Trophoblast cell (in vitro differentiated cells and primary cell): Measurements from ENCODE around the gene TMEM80.

Experiments used
- DNase-seq, 2 donors: peaks; one replicate each; pipeline ENCODE4 v3.0.0-alpha.2; 2016
- H2AFZ ChIP-seq: 2 replicates; pipeline ENCODE4 v1.6.1; 2013; ENCODE audit warnings: low read length, moderate library complexity, mild to moderate bottlenecking; ENCODE audit not compliant: insufficient read depth, poor library complexity
- H2AK5ac ChIP-seq: 2 replicates; pipeline ENCODE4 v1.6.1; 2013; ENCODE audit warnings: mild to moderate bottlenecking, low read length
- H2BK120ac ChIP-seq: 2 replicates; pipeline ENCODE4 v1.6.1; 2013; ENCODE audit warnings: low read length, mild to moderate bottlenecking, moderate library complexity; ENCODE audit not compliant: insufficient read depth, poor library complexity
- H2BK12ac ChIP-seq: 2 replicates; pipeline ENCODE4 v1.6.1; 2013; ENCODE audit warnings: mild to moderate bottlenecking, low read length, moderate library complexity
- H2BK5ac ChIP-seq: 2 replicates; pipeline ENCODE4 v1.6.1; 2013; ENCODE audit warnings: low read length, low read depth, moderate library complexity, mild to moderate bottlenecking; ENCODE audit not compliant: poor library complexity
- H3K14ac ChIP-seq: 2 replicates; pipeline ENCODE4 v1.6.1; 2013; ENCODE audit warnings: mild to moderate bottlenecking, low read length
- H3K18ac ChIP-seq: 2 replicates; pipeline ENCODE4 v1.6.1; 2013; ENCODE audit warnings: mild to moderate bottlenecking, low read length
- H3K23ac ChIP-seq: 2 replicates; pipeline ENCODE4 v1.6.1; 2013; ENCODE audit warnings: low read length
- H3K27ac ChIP-seq: 2 replicates; pipeline ENCODE4 v1.5.1; 2013; ENCODE audit warnings: low read depth, mild to moderate bottlenecking, inconsistent platforms, low read length, moderate library complexity
- H3K27me3 ChIP-seq: 2 replicates; pipeline ENCODE4 v1.6.1; 2013; ENCODE audit warnings: inconsistent platforms, mild to moderate bottlenecking, low read length, moderate library complexity; ENCODE audit not compliant: insufficient read depth
- H3K36me3 ChIP-seq, 2 experiments: 1 replicate in 1 of 2; 2 replicates in 1 of 2; pipeline ENCODE4 v1.6.1; 2013; ENCODE audit warnings: low read length in 2 of 2, mild to moderate bottlenecking in 2 of 2, moderate library complexity in 1 of 2; ENCODE audit not compliant: insufficient read depth in 2 of 2, control insufficient read depth in 1 of 2
- H3K4ac ChIP-seq: 2 replicates; pipeline ENCODE4 v1.6.1; 2013; ENCODE audit warnings: low read depth, mild to moderate bottlenecking, low read length, moderate library complexity
- H3K4me1 ChIP-seq, 2 experiments: 1 replicate in 1 of 2; 2 replicates in 1 of 2; pipeline ENCODE4 v1.6.1; 2013; ENCODE audit warnings: low read length in 2 of 2, mild to moderate bottlenecking in 2 of 2, moderate library complexity in 1 of 2; ENCODE audit not compliant: insufficient read depth in 2 of 2, control insufficient read depth in 1 of 2
- H3K4me2 ChIP-seq: 2 replicates; pipeline ENCODE4 v1.6.1; 2013; ENCODE audit warnings: inconsistent platforms, mild to moderate bottlenecking, low read length, moderate library complexity
- H3K4me3 ChIP-seq: 2 replicates; pipeline ENCODE4 v1.5.1; 2013; ENCODE audit warnings: mild to moderate bottlenecking, low read depth, low read length, inconsistent platforms
- H3K79me1 ChIP-seq: one replicate; pipeline ENCODE4 v1.6.1; 2013; ENCODE audit warnings: low read length
- H3K79me2 ChIP-seq: 2 replicates; pipeline ENCODE4 v1.6.1; 2013; ENCODE audit warnings: low read length, mild to moderate bottlenecking; ENCODE audit not compliant: control insufficient read depth, insufficient read depth, poor library complexity
- H3K9ac ChIP-seq: 2 replicates; pipeline ENCODE4 v1.6.1; 2013; ENCODE audit warnings: mild to moderate bottlenecking, low read length
- H3K9me3 ChIP-seq: 2 replicates; pipeline ENCODE4 v1.6.1; 2013; ENCODE audit warnings: low read depth, mild to moderate bottlenecking, control low read depth, inconsistent platforms, low read length; ENCODE audit not compliant: insufficient read depth
- H4K12ac ChIP-seq: 2 replicates; pipeline ENCODE4 v1.6.1; 2013; ENCODE audit warnings: low read depth, mild to moderate bottlenecking, low read length, moderate library complexity
- H4K8ac ChIP-seq: 2 replicates; pipeline ENCODE4 v1.6.1; 2013; ENCODE audit warnings: low read depth, mild to moderate bottlenecking, low read length, moderate library complexity
- H4K91ac ChIP-seq: one replicate; pipeline ENCODE4 v1.6.1; 2013; ENCODE audit warnings: low read depth, mild to moderate bottlenecking, low read length, moderate library complexity
- WGBS: extraction: QIAGEN DNeasy Blood & Tissue Kit; methylation state at CpG from one replicate; pipeline ENCODE4 v1.1.7; 2013; ENCODE audit warnings: missing lambda C conversion rate; ENCODE audit not compliant: insufficient read length, insufficient coverage; ENCODE audit errors: extremely low coverage; 5-methylcytosine and 5-hydroxymethylcytosine counted together

Gene TMEM80

GRCh38 chr11:679271-680207 lies 16.1 kb upstream of the TMEM80 start:
- no peaks in the 10 kb centered on the region for H3K79me2 ChIP-seq
- no peak overlapping the region for H2AK5ac ChIP-seq
- DNase-seq = no peak
- H3K23ac ChIP-seq = no peak overlapping the region
- H3K4ac ChIP-seq = no peak overlapping the region
- no peak overlapping the region for H2BK120ac ChIP-seq
- no peak overlapping the region for H2BK5ac ChIP-seq
- H2BK12ac ChIP-seq = no peak overlapping the region
- no peaks in the 10 kb centered on the region for H3K4me1 ChIP-seq
- peaks cover 50% of the 10 kb centered on the region in 2 experiments for H3K36me3 ChIP-seq
- no peak overlapping the region for H4K91ac ChIP-seq
- H3K79me1 ChIP-seq = no peaks in the 10 kb centered on the region
- WGBS = no CpG with 5 or more reads among the region's 36 CpGs
- no peaks in the 10 kb centered on the region for H3K27me3 ChIP-seq
- no peak overlapping the region for H2AFZ ChIP-seq
- H3K4me3 ChIP-seq = no peak overlapping the region
- H3K18ac ChIP-seq = no peak overlapping the region
- no peaks in the 10 kb centered on the region for H3K9me3 ChIP-seq
- H3K4me2 ChIP-seq = no peak overlapping the region
- no peak overlapping the region for H3K9ac ChIP-seq
- no peak overlapping the region for H3K14ac ChIP-seq
- H3K27ac ChIP-seq = no peak overlapping the region
- H4K8ac ChIP-seq = no peak overlapping the region
- no peak overlapping the region for H4K12ac ChIP-seq

GRCh38 chr11:680476-680875 lies 15.1 kb upstream of the TMEM80 start:
- Histone ChIP-seq H3K4me2 (no peak overlapping the region), H3K4ac (no peak overlapping the region), H3K27me3 (no peaks in the 10 kb centered on the region), H2BK120ac (no peak overlapping the region), H3K4me1 (no peaks in the 10 kb centered on the region), H2BK5ac (no peak overlapping the region), H3K9ac (no peak overlapping the region), H2AK5ac (no peak overlapping the region), H3K36me3 (peaks cover 52 to 53% of the 10 kb centered on the region in 2 experiments), H3K27ac (no peak overlapping the region), H4K8ac (no peak overlapping the region), H4K12ac (no peak overlapping the region), H3K9me3 (no peaks in the 10 kb centered on the region), H3K79me2 (no peaks in the 10 kb centered on the region), H3K23ac (no peak overlapping the region), H2BK12ac (no peak overlapping the region), H3K18ac (no peak overlapping the region), H2AFZ (no peak overlapping the region), H3K79me1 (no peaks in the 10 kb centered on the region), H3K14ac (no peak overlapping the region), H3K4me3 (no peak overlapping the region), H4K91ac (no peak overlapping the region)
- no CpG with 5 or more reads among the region's 19 CpGs for WGBS
- no peak for DNase-seq

- Histone ChIP-seq H4K91ac (no peak overlapping the region), H3K18ac (no peak overlapping the region), H2AFZ (no peak overlapping the region), H2BK12ac (no peak overlapping the region), H3K9ac (no peak overlapping the region), H2BK5ac (no peak overlapping the region), H3K79me2 (no peaks in the 10 kb centered on the region), H3K9me3 (no peaks in the 10 kb centered on the region), H4K8ac (no peak overlapping the region), H3K4me3 (no peak overlapping the region), H2BK120ac (no peak overlapping the region), H3K79me1 (no peaks in the 10 kb centered on the region), H3K27ac (no peak overlapping the region), H3K27me3 (no peaks in the 10 kb centered on the region), H4K12ac (no peak overlapping the region), H3K4me1 (no peaks in the 10 kb centered on the region), H3K4ac (no peak overlapping the region), H2AK5ac (no peak overlapping the region), H3K14ac (no peak overlapping the region), H3K23ac (no peak overlapping the region), H3K4me2 (no peak overlapping the region), H3K36me3 (peaks cover 52 to 54% of the 10 kb centered on the region in 2 experiments)
- no peak for DNase-seq
- no CpG with 5 or more reads among the region's 13 CpGs for WGBS
These were observed 14.6 kb upstream of the TMEM80 start for GRCh38 chr11:680970-681369.

- H4K12ac ChIP-seq = no peak overlapping the region
- peaks cover 7 to 8% of the 10 kb centered on the region in 2 experiments for H3K4me1 ChIP-seq
- H2AK5ac ChIP-seq = no peak overlapping the region
- no peak overlapping the region for H4K91ac ChIP-seq
- no peaks in the 10 kb centered on the region for H3K79me2 ChIP-seq
- no peaks in the 10 kb centered on the region for H3K79me1 ChIP-seq
- H3K27ac ChIP-seq = no peak overlapping the region
- peaks cover 50 to 55% of the 10 kb centered on the region in 2 experiments for H3K36me3 ChIP-seq
- no peak overlapping the region for H2BK120ac ChIP-seq
- H3K27me3 ChIP-seq = no peaks in the 10 kb centered on the region
- no peak overlapping the region for H2AFZ ChIP-seq
- no peak overlapping the region for H3K4ac ChIP-seq
- no peak overlapping the region for H3K14ac ChIP-seq
- H3K9me3 ChIP-seq = peaks cover 2% of the 10 kb centered on the region
- H3K4me2 ChIP-seq = no peak overlapping the region
- H2BK12ac ChIP-seq = no peak overlapping the region
- H4K8ac ChIP-seq = no peak overlapping the region
- no peak for DNase-seq
- H3K4me3 ChIP-seq = no peak overlapping the region
- no peak overlapping the region for H3K23ac ChIP-seq
- H2BK5ac ChIP-seq = no peak overlapping the region
- H3K9ac ChIP-seq = no peak overlapping the region
- no peak overlapping the region for H3K18ac ChIP-seq
- no CpG with 5 or more reads among the region's 30 CpGs for WGBS
These were observed 9.0 kb upstream of the TMEM80 start for GRCh38 chr11:686451-687243.
